ENCODE measurements around the gene DQX1.

DQX1 gene

DNA sequence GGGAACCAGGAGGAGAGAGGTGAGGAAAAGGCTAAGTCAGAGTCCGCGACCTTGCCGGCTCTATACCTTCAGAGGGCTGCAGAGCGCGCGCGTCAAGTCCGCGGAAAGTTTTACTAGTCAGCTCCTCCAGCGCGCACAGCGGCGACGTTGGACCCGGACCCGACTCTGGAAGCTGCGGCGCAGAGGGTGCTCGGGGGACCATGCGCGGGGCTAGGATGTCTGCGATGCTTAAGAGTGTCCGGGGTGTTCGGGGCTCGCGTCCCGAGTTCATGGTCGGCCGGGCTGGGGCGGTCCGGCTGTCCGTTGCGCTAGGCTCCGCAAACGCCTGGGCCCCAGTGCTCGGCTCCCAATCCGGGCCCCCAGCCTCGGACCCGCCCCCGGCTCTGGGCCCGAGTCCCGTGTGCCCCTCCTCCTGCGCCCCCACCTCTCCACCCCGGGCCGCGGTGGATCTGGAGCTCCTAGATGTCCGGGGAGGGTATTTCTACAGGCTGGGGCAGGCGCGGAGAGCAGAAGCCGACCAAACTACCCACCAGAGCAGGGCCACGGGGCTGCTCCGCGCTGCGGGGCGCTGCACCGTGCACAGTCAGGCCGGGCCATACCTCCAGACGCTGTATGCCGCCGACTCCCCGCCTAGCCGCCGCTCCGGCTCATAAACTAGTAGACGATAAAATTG, 26.6 kb downstream of the DQX1 start, which contains the start of gene LBX2:
TSS of gene LBX2 (minus strand) at position 337 of the 673 bp plus-strand sequence. CDS start at position 271, 66 bp downstream.
- no peak for TF ChIP-seq CTCF (IDR thresholded peaks at IDR 0.05; ENCODE audit: control insufficient read depth, extremely low read depth, insufficient read depth)
- no peak for DNase-seq (ENCODE audit: low read depth)
- no peak within 1 kb of the TSS for H3K4me3 ChIP-seq (ENCODE audit: low read depth, low read length)

GRCh38 chr2:74498500-74499266, 27.3 kb downstream of the DQX1 start:
- DNase-seq (ENCODE audit: low read depth) = no peak
- no peak overlapping the region for H3K4me3 ChIP-seq (ENCODE audit: low read depth, low read length)

GRCh38 chr2:74497777-74498499, 28.1 kb downstream of the DQX1 start:
- no peak for DNase-seq (ENCODE audit: low read depth)
- no peak for TF ChIP-seq CTCF (IDR thresholded peaks at IDR 0.05; ENCODE audit: control insufficient read depth, extremely low read depth, insufficient read depth)
- no peak overlapping the region for H3K4me3 ChIP-seq (ENCODE audit: low read depth, low read length)

More at GRCh38 chr2:74498500-74499266, 27.3 kb downstream of the DQX1 start:
- TF ChIP-seq CTCF (IDR thresholded peaks at IDR 0.05; ENCODE audit: control insufficient read depth, extremely low read depth, insufficient read depth) = no peak

DNA sequence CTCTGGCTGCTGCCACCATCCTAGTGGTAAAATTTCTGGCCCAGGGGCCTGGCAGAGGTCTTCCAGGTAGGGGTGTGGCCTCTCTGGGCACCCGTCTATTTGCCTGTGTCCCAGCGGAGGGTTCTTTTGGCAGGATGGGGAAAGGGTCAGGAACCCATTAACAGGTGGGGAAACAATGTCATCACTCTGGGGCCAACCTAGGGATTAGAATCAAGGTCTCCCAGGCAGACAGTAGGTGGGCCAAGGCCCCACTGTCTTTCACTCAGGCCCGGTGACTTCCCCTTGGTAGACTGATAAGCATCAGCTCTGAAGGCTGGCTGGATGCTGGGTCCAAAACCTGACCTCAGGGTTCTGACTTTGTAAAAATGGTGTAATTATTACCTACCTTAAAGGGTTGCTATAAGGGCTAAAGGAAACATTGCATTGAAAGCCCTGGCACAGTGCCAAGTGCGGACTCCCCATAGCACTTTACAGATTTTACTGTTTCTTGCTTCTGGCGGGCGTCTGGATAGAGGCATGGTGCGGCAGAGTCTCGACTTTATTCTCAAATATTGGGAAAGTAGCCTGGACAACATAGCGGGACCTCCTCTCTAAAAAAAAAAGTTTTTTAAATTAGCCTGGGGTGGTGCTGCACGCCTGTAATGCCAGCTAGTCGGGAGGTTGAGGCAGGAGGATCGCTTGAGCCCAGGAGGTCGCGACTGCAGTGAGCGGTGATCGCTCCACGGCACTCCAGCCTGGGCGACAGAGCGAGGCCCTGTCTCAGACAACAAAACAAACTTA, 28.8 kb downstream of the DQX1 start:
- H3K4me3 ChIP-seq (ENCODE audit: low read depth, low read length) = no peak overlapping the region

DNA sequence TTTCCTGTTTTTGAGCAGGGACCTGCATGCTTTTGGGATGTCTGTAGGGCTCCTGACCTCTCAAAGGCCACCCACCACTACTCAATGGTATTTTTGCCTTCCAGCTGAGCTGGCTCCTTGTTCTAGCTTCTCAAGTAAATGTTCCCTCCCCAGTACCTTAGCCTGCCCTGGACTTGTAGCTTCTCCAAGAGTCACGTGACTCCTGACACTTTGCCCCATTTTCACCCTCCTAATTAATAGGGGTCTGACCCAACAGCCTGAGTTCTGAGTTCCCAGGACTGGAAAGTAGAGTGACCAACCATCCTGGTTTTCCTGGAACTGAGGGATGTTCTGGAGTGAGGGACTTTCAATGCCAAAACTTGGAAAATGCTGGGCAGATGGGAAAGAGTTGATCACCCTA, 30.6 kb downstream of the DQX1 start:
- TF ChIP-seq CTCF (IDR thresholded peaks at IDR 0.05; ENCODE audit: control insufficient read depth, extremely low read depth, insufficient read depth) = no peak
- H3K4me3 ChIP-seq (ENCODE audit: low read depth, low read length) = no peak overlapping the region
- no peak for DNase-seq (ENCODE audit: low read depth)

More for the DNA sequence above, 28.8 kb downstream of the DQX1 start:
- no peak for TF ChIP-seq CTCF (IDR thresholded peaks at IDR 0.05; ENCODE audit: control insufficient read depth, extremely low read depth, insufficient read depth)
- no peak for DNase-seq (ENCODE audit: low read depth)

- no peak for TF ChIP-seq CTCF (IDR thresholded peaks at IDR 0.05; ENCODE audit: control insufficient read depth, extremely low read depth, insufficient read depth)
These were observed 32.5 kb downstream of the DQX1 start for GRCh38 chr2:74493546-74493945.

More at GRCh38 chr2:74493546-74493945, 32.5 kb downstream of the DQX1 start:
- no peak overlapping the region for H3K4me3 ChIP-seq (ENCODE audit: low read depth, low read length)
- DNase-seq (ENCODE audit: low read depth) = no peak

Data from LNCaP clone FGC (cell line).